Measurements from ENCODE around the gene AKAP7.

GRCh38 chr6:131210469-131210868, 75.2 kb downstream of the AKAP7 start:
- no peak for TF ChIP-seq EZH2 (IDR thresholded peaks at IDR 0.05)
- peak; percentile 42; the same call in 1 of the 2 replicates for TF ChIP-seq POLR2AphosphoS5 (IDR thresholded peaks at IDR 0.05; ENCODE audit: borderline replicate concordance, low read depth, low read length)
